ENCODE results near the gene SEC61A1.

DNA sequence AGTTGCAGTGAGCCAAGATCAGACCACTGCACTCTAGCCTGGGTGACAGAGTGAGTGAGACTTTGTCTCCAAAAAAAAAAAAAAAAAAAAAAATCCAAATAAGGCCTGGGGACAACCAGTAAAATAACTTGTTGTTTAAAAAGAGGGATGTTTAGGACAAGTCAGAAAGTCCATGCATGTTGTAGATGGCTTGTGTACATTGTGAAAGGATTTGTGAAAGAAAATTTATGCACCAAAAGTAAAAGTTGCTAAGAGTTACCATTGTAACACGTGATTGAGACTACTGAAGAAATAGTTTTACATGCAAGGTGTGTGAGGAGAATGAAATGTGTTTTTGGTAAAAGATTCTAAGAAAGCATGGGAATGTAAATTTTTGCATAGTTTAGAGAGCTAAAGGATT lies 35.7 kb upstream of the SEC61A1 start:
- TF ChIP-seq, protein P1, sequence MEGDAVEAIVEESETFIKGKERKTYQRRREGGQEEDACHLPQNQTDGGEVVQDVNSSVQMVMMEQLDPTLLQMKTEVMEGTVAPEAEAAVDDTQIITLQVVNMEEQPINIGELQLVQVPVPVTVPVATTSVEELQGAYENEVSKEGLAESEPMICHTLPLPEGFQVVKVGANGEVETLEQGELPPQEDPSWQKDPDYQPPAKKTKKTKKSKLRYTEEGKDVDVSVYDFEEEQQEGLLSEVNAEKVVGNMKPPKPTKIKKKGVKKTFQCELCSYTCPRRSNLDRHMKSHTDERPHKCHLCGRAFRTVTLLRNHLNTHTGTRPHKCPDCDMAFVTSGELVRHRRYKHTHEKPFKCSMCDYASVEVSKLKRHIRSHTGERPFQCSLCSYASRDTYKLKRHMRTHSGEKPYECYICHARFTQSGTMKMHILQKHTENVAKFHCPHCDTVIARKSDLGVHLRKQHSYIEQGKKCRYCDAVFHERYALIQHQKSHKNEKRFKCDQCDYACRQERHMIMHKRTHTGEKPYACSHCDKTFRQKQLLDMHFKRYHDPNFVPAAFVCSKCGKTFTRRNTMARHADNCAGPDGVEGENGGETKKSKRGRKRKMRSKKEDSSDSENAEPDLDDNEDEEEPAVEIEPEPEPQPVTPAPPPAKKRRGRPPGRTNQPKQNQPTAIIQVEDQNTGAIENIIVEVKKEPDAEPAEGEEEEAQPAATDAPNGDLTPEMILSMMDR (IDR thresholded peaks at IDR 0.05), result no peak
- no peak for TF ChIP-seq POLR2A (IDR thresholded peaks at IDR 0.05)
